22Rv1 (cell line): ENCODE data around the gene SNX6.

Experiments
- ZFX ChIP-seq: fragments of 450-650 bp; IDR thresholded peaks from 2 replicates; pipeline ENCODE4 v1.6.1; 2017; ENCODE audit warnings: antibody characterized with exemption, borderline replicate concordance
- TF ChIP-seq, protein P1 (sequence below): fragments of 450-650 bp; IDR thresholded peaks from 2 replicates; pipeline ENCODE4 v1.5.1; 2017; ENCODE audit warnings: mild to moderate bottlenecking

DNA sequence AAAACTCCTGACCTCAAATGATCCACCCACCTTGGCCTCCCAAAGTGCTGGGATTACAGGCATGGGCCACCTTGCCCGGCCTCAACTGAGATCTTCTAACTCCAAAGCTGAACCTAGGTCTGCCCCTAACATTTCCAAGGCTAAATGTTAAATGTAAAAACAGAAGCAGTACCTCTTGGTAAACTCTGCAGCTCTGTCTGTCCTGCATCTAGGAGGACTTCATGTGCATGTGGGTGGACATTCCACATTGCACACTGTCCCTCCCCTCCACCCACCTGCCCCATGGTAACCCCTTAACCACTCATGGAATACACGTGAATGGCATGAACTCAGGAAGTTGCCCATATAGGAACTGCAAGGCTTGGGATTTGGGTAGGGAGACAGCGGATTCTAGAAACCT is 33.1 kb downstream of the SNX6 start:
- TF ChIP-seq, protein P1, sequence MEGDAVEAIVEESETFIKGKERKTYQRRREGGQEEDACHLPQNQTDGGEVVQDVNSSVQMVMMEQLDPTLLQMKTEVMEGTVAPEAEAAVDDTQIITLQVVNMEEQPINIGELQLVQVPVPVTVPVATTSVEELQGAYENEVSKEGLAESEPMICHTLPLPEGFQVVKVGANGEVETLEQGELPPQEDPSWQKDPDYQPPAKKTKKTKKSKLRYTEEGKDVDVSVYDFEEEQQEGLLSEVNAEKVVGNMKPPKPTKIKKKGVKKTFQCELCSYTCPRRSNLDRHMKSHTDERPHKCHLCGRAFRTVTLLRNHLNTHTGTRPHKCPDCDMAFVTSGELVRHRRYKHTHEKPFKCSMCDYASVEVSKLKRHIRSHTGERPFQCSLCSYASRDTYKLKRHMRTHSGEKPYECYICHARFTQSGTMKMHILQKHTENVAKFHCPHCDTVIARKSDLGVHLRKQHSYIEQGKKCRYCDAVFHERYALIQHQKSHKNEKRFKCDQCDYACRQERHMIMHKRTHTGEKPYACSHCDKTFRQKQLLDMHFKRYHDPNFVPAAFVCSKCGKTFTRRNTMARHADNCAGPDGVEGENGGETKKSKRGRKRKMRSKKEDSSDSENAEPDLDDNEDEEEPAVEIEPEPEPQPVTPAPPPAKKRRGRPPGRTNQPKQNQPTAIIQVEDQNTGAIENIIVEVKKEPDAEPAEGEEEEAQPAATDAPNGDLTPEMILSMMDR: no peak
- TF ChIP-seq ZFX: no peak
